A549 (cell line): Measurements from ENCODE around the gene ZMIZ2. TPM values are rescaled to one million over a fixed set of nuclear protein-coding genes. Genes with fewer than 3 reads are reported as not detected.

ENCODE experiments used
- ATAC-seq, 2 experiments: fragments of 200-7000 bp in 1 of 2; fragments of >200 bp in 1 of 2; cut with Nextera tagmentation in 1 of 2; cut with Tn5 transposase in 1 of 2; 3 replicates each; pipeline versions ENCODE4 v1.8.0 to v1.9.1; 2018 to 2020; ENCODE audit warnings: mild to moderate bottlenecking in 1 of 2, moderate library complexity in 1 of 2
- CTCF ChIA-PET: fragments of 300-600 bp; sonication (Branson Sonifier 250); formaldehyde crosslinking; extraction: SDS; loops from one replicate; lab custom pipeline; 2021; ENCODE audit warnings: antibody characterized with exemption, inconsistent platforms; lab: Yijun Ruan, JAX
- POLR2A ChIA-PET: fragments of 350-600 bp; formaldehyde crosslinking; extraction: SDS; loops from one replicate; lab custom pipeline; 2021; ENCODE audit warnings: antibody characterized with exemption, inconsistent platforms; lab: Yijun Ruan, JAX
- DNase-seq, 2 experiments: peaks; one replicate each; pipeline versions ENCODE4 v3.0.0 to v3.0.0-alpha.2; 2011 to 2016; ENCODE audit warnings: low read depth in 1 of 2, low spot score in 1 of 2
- FAIRE-seq: peaks from 2 replicates; lab custom pipeline; 2011; peaks lifted over from hg19 to GRCh38; lab: Jason Lieb, UNC
- H3K27ac ChIP-seq, 2 experiments: fragments of >200 bp; sonication (Bioruptor Twin); formaldehyde crosslinking; 3 replicates each; pipeline ENCODE4 v1.5.1; 2016 to 2017
- H3K4me1 ChIP-seq: fragments of >200 bp; sonication (Bioruptor Twin); formaldehyde crosslinking; 3 replicates; pipeline ENCODE4 v1.6.1; 2016
- H3K4me2 ChIP-seq: fragments of >200 bp; sonication (Bioruptor Twin); formaldehyde crosslinking; 3 replicates; pipeline ENCODE4 v1.6.1; 2016
- H3K4me3 ChIP-seq: fragments of >200 bp; sonication (Bioruptor Twin); formaldehyde crosslinking; 3 replicates; pipeline ENCODE4 v1.5.1; 2016
- H3K9me3 ChIP-seq: fragments of >200 bp; sonication (Bioruptor Twin); formaldehyde crosslinking; 3 replicates; pipeline ENCODE4 v1.6.1; 2016
- BCL3 ChIP-seq: fragments of >200 bp; sonication (Bioruptor Twin); formaldehyde crosslinking; IDR thresholded peaks from 3 replicates; pipeline ENCODE4 v1.6.1; 2016
- BHLHE40 ChIP-seq: IDR thresholded peaks from 2 replicates; pipeline ENCODE4 v1.6.1; 2012; ENCODE audit warnings: low read depth, low read length, inconsistent platforms
- CEBPB ChIP-seq, 2 experiments: fragments of >200 bp in 1 of 2; sonication (Bioruptor Twin) in 1 of 2; formaldehyde crosslinking in 1 of 2; IDR thresholded peaks; 2 replicates each; pipeline ENCODE4 v1.6.1; 2012 to 2016
- CHD2 ChIP-seq: fragments of 150-350 bp; IDR thresholded peaks from 2 replicates; pipeline ENCODE4 v1.6.1; 2014; ENCODE audit warnings: low read length; ENCODE audit not compliant: partially characterized antibody
- EHMT2 ChIP-seq: fragments of 200-600 bp; sonication (generic); IDR thresholded peaks from 2 replicates; pipeline ENCODE4 v1.6.1; 2016; ENCODE audit warnings: antibody characterized with exemption, low read depth, mild to moderate bottlenecking, moderate library complexity
- FOSB ChIP-seq: fragments of 250-450 bp; sonication (Bioruptor Pico); IDR thresholded peaks from 2 replicates; pipeline ENCODE4 v1.5.0; 2020; ENCODE audit warnings: mild to moderate bottlenecking, moderate library complexity
- FOSL2 ChIP-seq, 2 experiments: fragments of 450-650 bp in 1 of 2; fragments of >200 bp in 1 of 2; sonication (Bioruptor Twin) in 1 of 2; formaldehyde crosslinking; IDR thresholded peaks; 2 replicates each; pipeline versions ENCODE4 v1.5.0 to v1.6.1; 2016 to 2020; ENCODE audit warnings: mild to moderate bottlenecking in 1 of 2, moderate library complexity in 1 of 2
- HES2 ChIP-seq: fragments of >200 bp; sonication (Bioruptor Twin); formaldehyde crosslinking; IDR thresholded peaks from 2 replicates; pipeline ENCODE4 v1.6.1; 2016
- HOXA7 ChIP-seq: fragments of 250-450 bp; sonication (Bioruptor Pico); IDR thresholded peaks from 2 replicates; pipeline ENCODE4 v1.5.0; 2020; ENCODE audit warnings: mild to moderate bottlenecking, moderate library complexity
- MAX ChIP-seq: IDR thresholded peaks from 2 replicates; pipeline ENCODE4 v1.6.1; 2012
- MAZ ChIP-seq: fragments of 150-350 bp; IDR thresholded peaks from 2 replicates; pipeline ENCODE4 v1.6.1; 2014; ENCODE audit warnings: antibody characterized with exemption, low read depth, low read length, borderline replicate concordance
- MYC ChIP-seq: IDR thresholded peaks from 2 replicates; pipeline ENCODE4 v1.6.1; 2012; ENCODE audit warnings: mild to moderate bottlenecking, inconsistent platforms, low read length, improper control_type of control experiment, borderline replicate concordance
- PHF8 ChIP-seq: fragments of 200-600 bp; sonication (generic); IDR thresholded peaks from 2 replicates; pipeline ENCODE4 v1.6.1; 2016; ENCODE audit warnings: low read depth, mild to moderate bottlenecking, antibody characterized with exemption, moderate library complexity, borderline replicate concordance
- POLR2AphosphoS2 ChIP-seq: conservative IDR thresholded peaks from 2 replicates; pipeline ENCODE4 v1.6.1; 2012; ENCODE audit warnings: low read length, improper control_type of control experiment, inconsistent platforms
- RARB ChIP-seq: fragments of 250-450 bp; sonication (Bioruptor Pico); IDR thresholded peaks from 2 replicates; pipeline ENCODE4 v1.8.0; 2021; ENCODE audit warnings: mild to moderate bottlenecking, moderate library complexity
- REST ChIP-seq: fragments of 200-600 bp; sonication (generic); IDR thresholded peaks from 2 replicates; pipeline ENCODE4 v1.6.1; 2016; ENCODE audit warnings: antibody characterized with exemption, mild to moderate bottlenecking, moderate library complexity
- SREBF2 ChIP-seq: fragments of 450-650 bp; IDR thresholded peaks from 2 replicates; pipeline ENCODE4 v1.6.1; 2014; ENCODE audit warnings: mild to moderate bottlenecking, moderate library complexity
- TFCP2L1 ChIP-seq: fragments of 250-450 bp; sonication (Bioruptor Pico); IDR thresholded peaks from 2 replicates; pipeline ENCODE4 v1.5.0; 2021; ENCODE audit warnings: mild to moderate bottlenecking
- WGBS: methylation state at CpG from one replicate; pipeline ENCODE4 v1.1.6; 2017; ENCODE audit errors: missing lambda C conversion rate; 5-methylcytosine and 5-hydroxymethylcytosine counted together
- polyA plus RNA-seq, 4 experiments: library from polyadenylated mRNA; depleted of rRNA in 3 of 4; stranded (reverse); fragments of >200 nt; fragmentation: RNase III in 1 of 4; extraction: RNeasy Plus Mini Kit Qiagen cat#74134 plus additional on column Dnase treatment in 1 of 4; gene quantifications; 2 replicates in 3 of 4; 3 replicates in 1 of 4; pipeline ENCODE4 v1.2.3, GENCODE V29; 2011 to 2017
- TF ChIP-seq, protein P1 (sequence below): fragments of 150-350 bp; IDR thresholded peaks from 2 replicates; pipeline ENCODE4 v1.6.1; 2014; ENCODE audit warnings: low read depth, mild to moderate bottlenecking, low read length
- TF ChIP-seq, protein P2 (sequence below): fragments of 250-450 bp; sonication (Bioruptor Pico); IDR thresholded peaks from 2 replicates; pipeline ENCODE4 v1.5.0; 2020; ENCODE audit warnings: low read depth, mild to moderate bottlenecking, moderate library complexity

The ZMIZ2 gene
- polyA plus RNA-seq, 2 of the 4 experiments (the other 2 are of a cell fraction), result 4.3 to 21.7 TPM

DNA sequence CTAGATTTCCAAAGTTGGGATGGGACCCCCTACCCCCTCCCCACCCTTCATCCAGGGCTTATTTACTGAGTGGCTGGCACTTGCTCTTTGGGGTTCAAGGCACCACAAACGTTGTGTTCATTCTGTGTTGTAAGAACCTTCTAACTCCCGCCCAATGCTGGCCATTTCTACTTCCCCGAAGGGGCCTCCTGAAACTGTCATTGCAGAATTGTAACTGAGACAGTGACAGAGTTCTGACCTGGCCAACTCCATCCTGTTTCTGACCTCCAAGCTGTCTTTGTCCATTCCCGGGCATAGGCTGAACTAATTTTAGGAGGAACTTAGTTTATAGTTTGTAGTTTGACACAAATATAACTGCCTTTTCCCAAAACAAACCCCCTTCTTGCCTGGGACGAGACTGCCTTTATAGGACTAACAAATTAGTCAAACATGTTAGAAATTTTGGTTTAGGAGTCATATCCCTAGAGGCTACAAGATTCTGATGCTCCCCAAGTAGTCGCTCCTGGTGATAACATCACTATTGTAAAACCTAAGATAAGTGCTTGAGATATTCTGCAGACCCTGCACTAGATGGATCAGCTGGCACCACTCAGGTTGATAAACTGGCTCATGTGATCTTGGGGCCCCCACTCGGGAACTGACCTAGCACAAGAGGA lies 34.8 kb upstream of the ZMIZ2 start:
- no peak for FAIRE-seq
- no peaks in the 10 kb centered on the region for H3K4me1 ChIP-seq
- TF ChIP-seq PHF8 (no peak), POLR2AphosphoS2 (no peak), FOSL2 (IDR thresholded peaks at IDR 0.05) (no peak), FOSL2 (CRISPR knock-in tag; IDR thresholded peaks at IDR 0.05) (no peak), HOXA7 (CRISPR knock-in tag) (no peak), HES2 (no peak)
- CTCF ChIA-PET, result no interaction called here
- ATAC-seq, result no peak
- H3K9me3 ChIP-seq, result no peaks in the 10 kb centered on the region
- POLR2A ChIA-PET, result no interaction called here
- H3K4me2 ChIP-seq, result no peak overlapping the region
- 66% methylated on average over 6 of the region's 7 CpGs for WGBS
- H3K4me3 ChIP-seq, result no peak overlapping the region
- no peak for DNase-seq
- H3K27ac ChIP-seq, result no peak overlapping the region

DNA sequence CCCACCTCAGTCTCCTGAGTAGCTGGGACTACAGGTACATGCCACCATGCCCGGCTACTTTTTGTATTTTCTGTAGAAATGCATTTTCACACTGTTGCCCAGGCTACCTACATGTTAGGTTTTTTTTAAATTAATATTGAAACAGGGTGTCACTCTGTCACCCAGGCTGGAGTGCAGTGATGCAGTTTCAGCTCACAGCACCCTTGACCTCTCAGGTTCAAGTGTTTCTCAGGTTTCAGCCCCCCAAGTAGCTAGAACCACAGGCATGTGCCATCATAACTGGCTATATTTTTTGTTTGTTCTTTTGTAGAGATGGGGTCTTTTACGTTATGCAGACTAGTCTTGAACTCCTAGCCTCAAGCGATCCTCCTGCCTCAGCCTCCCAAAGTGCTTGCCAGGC lies 32.4 kb upstream of the ZMIZ2 start:
- no peak for TF ChIP-seq MYC
- TF ChIP-seq BCL3, result no peak
- TF ChIP-seq, protein P1, sequence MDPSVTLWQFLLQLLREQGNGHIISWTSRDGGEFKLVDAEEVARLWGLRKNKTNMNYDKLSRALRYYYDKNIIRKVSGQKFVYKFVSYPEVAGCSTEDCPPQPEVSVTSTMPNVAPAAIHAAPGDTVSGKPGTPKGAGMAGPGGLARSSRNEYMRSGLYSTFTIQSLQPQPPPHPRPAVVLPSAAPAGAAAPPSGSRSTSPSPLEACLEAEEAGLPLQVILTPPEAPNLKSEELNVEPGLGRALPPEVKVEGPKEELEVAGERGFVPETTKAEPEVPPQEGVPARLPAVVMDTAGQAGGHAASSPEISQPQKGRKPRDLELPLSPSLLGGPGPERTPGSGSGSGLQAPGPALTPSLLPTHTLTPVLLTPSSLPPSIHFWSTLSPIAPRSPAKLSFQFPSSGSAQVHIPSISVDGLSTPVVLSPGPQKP, result no peak
- no peak for TF ChIP-seq HES2
- TF ChIP-seq, protein P2, sequence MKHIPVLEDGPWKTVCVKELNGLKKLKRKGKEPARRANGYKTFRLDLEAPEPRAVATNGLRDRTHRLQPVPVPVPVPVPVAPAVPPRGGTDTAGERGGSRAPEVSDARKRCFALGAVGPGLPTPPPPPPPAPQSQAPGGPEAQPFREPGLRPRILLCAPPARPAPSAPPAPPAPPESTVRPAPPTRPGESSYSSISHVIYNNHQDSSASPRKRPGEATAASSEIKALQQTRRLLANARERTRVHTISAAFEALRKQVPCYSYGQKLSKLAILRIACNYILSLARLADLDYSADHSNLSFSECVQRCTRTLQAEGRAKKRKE, result no peak
- no peak for TF ChIP-seq MAX
- no peak for TF ChIP-seq BHLHE40
- TF ChIP-seq EHMT2, result no peak
- no peak for TF ChIP-seq TFCP2L1
- no peak for TF ChIP-seq CEBPB (IDR thresholded peaks at IDR 0.05)
- TF ChIP-seq REST, result no peak
- no peak for TF ChIP-seq FOSB (CRISPR knock-in tag)
- no peak for TF ChIP-seq CHD2
- TF ChIP-seq PHF8, result no peak
- no peak for TF ChIP-seq MAZ
- no peak for TF ChIP-seq SREBF2
- no peak for TF ChIP-seq RARB (CRISPR knock-in tag)
- no peak for FAIRE-seq
- H3K27ac ChIP-seq, result no peak overlapping the region
- H3K4me2 ChIP-seq, result no peak overlapping the region
- WGBS, result 85% methylated on average over 3 of the region's 3 CpGs
- no peak overlapping the region for H3K4me3 ChIP-seq
- H3K9me3 ChIP-seq, result no peaks in the 10 kb centered on the region
- ChIA-PET POLR2A (no interaction called here), CTCF (interaction anchor here (0.7 to 0.9 kb wide), 3 partner anchors 14 to 417 kb away, joined by 3 read pairs; no protein-coding TSS in a partner anchor)
- no peak for ATAC-seq
- no peaks in the 10 kb centered on the region for H3K4me1 ChIP-seq
- no peak for DNase-seq
